ENCODE measurements around the gene HDAC8.
"Not testable (repeated sequence)": the region's sequence is repeated elsewhere in the genome, so short reads cannot be mapped to it uniquely, and the experiment has no call there.

The HDAC8 gene

DNA sequence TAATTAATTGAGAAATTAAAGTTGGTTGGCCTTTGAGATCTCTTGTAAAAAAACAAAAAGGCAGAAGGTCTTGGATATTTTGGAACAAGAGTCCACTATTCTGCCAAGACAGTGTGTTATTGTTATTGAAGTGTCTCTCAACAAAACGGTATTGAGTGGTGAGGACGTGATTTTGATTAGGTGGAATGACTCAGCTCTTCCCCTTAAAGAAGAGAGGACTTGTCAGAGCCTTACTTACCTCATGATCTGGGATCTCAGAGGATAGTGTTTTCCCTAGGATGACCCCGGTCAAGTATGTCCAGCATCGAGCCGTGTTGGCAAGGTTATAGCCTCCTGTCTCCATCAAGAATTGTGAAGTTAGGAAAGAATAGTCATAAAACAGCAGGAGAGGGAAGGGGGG lies 110.9 kb downstream of the HDAC8 start:
- DNase-seq (ENCODE audit: low spot score in 2 of 2) (no peak), ATAC-seq (ENCODE audit: low read depth) (no peak)
- Mint-ChIP-seq H3K36me3 (peaks cover 14% of the 10 kb centered on the region), H3K4me3 (no peak overlapping the region), H3K9me3 (no peaks in the 10 kb centered on the region), H3K27me3 (no peaks in the 10 kb centered on the region), H3K4me1 (no peaks in the 10 kb centered on the region), H3K27ac (no peak overlapping the region)

DNA sequence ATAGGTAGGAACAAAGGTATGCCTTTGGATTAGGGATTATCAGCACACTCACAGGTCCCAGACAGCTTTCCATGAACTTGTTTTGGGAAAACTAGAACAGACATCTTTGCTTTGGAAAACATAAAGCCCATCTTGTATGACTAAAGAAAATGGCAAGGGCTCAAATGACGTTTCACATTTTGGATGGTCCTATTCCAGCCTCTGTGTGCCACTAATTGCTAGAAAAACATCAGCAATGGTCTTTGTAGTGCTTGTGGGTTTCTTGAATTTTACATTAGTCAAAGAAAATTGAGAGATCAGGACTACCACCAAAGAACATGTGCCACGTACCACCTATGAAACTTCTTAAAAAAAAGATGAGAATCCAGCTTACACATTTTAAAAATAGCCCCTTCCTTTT lies 111.4 kb downstream of the HDAC8 start:
- no peak overlapping the region for H3K27ac Mint-ChIP-seq
- no peak for ATAC-seq (ENCODE audit: low read depth)
- peaks cover 16% of the 10 kb centered on the region for H3K36me3 Mint-ChIP-seq
- H3K4me3 Mint-ChIP-seq: no peak overlapping the region
- H3K27me3 Mint-ChIP-seq: no peaks in the 10 kb centered on the region
- no peaks in the 10 kb centered on the region for H3K4me1 Mint-ChIP-seq
- no peaks in the 10 kb centered on the region for H3K9me3 Mint-ChIP-seq
- no peak for DNase-seq (ENCODE audit: low spot score in 2 of 2)

- Mint-ChIP-seq H3K27me3 (no peaks in the 10 kb centered on the region), H3K4me3 (no peak overlapping the region), H3K27ac (no peak overlapping the region), H3K36me3 (peaks cover 16% of the 10 kb centered on the region), H3K4me1 (no peaks in the 10 kb centered on the region), H3K9me3 (no peaks in the 10 kb centered on the region)
- DNase-seq (ENCODE audit: low spot score in 2 of 2): no peak
- no peak for ATAC-seq (ENCODE audit: low read depth)
These were observed 111.9 kb downstream of the HDAC8 start for GRCh38 chrX:72460715-72461114.

DNA sequence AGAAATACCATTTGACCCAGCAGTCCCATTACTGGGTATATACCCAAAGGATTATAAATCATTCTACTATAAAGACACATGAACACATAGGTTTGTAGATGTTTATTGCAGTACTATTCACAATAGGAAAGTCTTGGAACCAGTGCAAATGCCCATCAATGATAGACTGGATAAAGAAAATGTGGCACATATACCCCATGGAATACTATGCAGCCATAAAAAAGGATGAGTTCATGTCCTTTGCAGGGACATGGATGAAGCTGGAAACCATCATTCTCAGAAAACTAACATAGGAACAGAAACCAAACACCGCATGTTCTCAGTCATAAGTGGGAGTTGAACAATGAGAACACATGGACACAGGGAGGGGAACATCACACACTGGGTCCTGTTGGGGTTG lies 123.6 kb downstream of the HDAC8 start:
- ATAC-seq (ENCODE audit: low read depth); H3K27ac Mint-ChIP-seq; DNase-seq (ENCODE audit: low spot score in 2 of 2); H3K27me3 Mint-ChIP-seq; H3K4me1 Mint-ChIP-seq; H3K9me3 Mint-ChIP-seq; H3K4me3 Mint-ChIP-seq: not testable (repeated sequence)
- peaks cover 28% of the 10 kb centered on the region for H3K36me3 Mint-ChIP-seq

- H3K36me3 Mint-ChIP-seq: peaks cover 40% of the 10 kb centered on the region
- H3K4me1 Mint-ChIP-seq; DNase-seq (ENCODE audit: low spot score in 2 of 2); H3K4me3 Mint-ChIP-seq; H3K27ac Mint-ChIP-seq; H3K27me3 Mint-ChIP-seq; ATAC-seq (ENCODE audit: low read depth); H3K9me3 Mint-ChIP-seq: not testable (repeated sequence)
These were observed 131.9 kb downstream of the HDAC8 start for GRCh38 chrX:72440764-72441163.

- no peak for DNase-seq (ENCODE audit: low spot score in 2 of 2)
- no peak overlapping the region for H3K27ac Mint-ChIP-seq
These were observed 136.6 kb downstream of the HDAC8 start for GRCh38 chrX:72436010-72436409.

GRCh38 chrX:72430405-72430968 lies 142.2 kb downstream of the HDAC8 start:
- Mint-ChIP-seq H3K9me3 (peaks cover 2% of the 10 kb centered on the region), H3K27me3 (no peaks in the 10 kb centered on the region), H3K36me3 (peaks cover 30% of the 10 kb centered on the region), H3K4me1 (no peaks in the 10 kb centered on the region), H3K4me3 (no peak overlapping the region), H3K27ac (no peak overlapping the region)
- no peak for DNase-seq (ENCODE audit: low spot score in 2 of 2)
- ATAC-seq (ENCODE audit: low read depth): no peak

More at GRCh38 chrX:72436010-72436409, 136.6 kb downstream of the HDAC8 start:
- Mint-ChIP-seq H3K36me3 (peaks cover 49% of the 10 kb centered on the region), H3K4me1 (peaks cover 2% of the 10 kb centered on the region), H3K27me3 (no peaks in the 10 kb centered on the region), H3K4me3 (no peak overlapping the region), H3K9me3 (peaks cover 6% of the 10 kb centered on the region)
- no peak for ATAC-seq (ENCODE audit: low read depth)

DNA sequence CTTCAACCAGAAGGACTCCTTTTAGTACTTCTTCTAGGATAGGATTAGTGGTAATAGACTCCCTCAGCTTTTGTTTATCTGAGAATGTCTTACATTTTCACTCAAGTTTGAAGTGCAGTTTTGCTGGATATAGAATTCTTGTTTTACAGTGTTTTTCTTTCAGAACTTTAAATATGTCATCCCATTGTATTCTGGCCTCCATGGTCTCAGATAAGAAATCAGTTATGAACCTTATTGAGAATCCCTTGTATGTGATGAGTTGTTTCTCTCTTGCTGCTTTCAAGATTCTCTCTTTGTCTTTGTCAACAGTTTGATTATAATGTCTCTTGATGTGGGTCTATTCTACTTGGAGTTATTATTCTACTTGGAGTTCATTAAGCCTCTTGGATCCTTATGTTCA lies 150.8 kb downstream of the HDAC8 start:
- no peaks in the 10 kb centered on the region for H3K4me1 Mint-ChIP-seq
- peaks cover 16% of the 10 kb centered on the region for H3K9me3 Mint-ChIP-seq
- H3K27ac Mint-ChIP-seq: no peak overlapping the region
- H3K4me3 Mint-ChIP-seq: no peak overlapping the region
- H3K36me3 Mint-ChIP-seq: peaks cover 18% of the 10 kb centered on the region
- no peak for ATAC-seq (ENCODE audit: low read depth)
- no peaks in the 10 kb centered on the region for H3K27me3 Mint-ChIP-seq
- DNase-seq (ENCODE audit: low spot score in 2 of 2): no peak

DNA sequence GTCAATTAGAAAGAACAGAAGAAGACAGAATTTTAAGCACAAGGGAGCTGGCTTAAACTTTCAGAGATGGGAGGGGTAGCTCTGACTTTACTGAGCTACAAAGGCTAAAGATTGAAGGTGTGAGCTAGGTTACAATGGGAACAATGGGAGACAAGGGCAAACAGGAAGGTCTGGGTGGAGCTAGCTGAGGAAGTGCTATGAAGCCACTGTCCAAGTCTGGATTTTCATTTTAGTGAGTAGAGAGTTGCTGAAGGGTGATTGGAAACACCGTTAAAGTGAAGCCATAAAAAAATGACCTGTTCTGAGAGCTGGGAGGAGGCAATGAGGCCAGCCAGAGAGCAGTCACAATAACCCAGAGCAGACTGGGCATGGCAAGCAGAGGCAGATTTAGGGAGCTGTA lies 162.7 kb downstream of the HDAC8 start:
- peaks cover 6% of the 10 kb centered on the region for H3K9me3 Mint-ChIP-seq
- H3K27ac Mint-ChIP-seq: no peak overlapping the region
- H3K27me3 Mint-ChIP-seq: no peaks in the 10 kb centered on the region
- DNase-seq (ENCODE audit: low spot score in 2 of 2) (no peak), ATAC-seq (ENCODE audit: low read depth) (no peak)
- peaks cover 36% of the 10 kb centered on the region for H3K36me3 Mint-ChIP-seq
- no peaks in the 10 kb centered on the region for H3K4me1 Mint-ChIP-seq
- H3K4me3 Mint-ChIP-seq: no peak overlapping the region

GRCh38 chrX:72408885-72409284 lies 163.8 kb downstream of the HDAC8 start:
- Mint-ChIP-seq H3K27ac (no peak overlapping the region), H3K4me3 (no peak overlapping the region), H3K36me3 (peaks cover 32% of the 10 kb centered on the region), H3K27me3 (no peaks in the 10 kb centered on the region), H3K4me1 (no peaks in the 10 kb centered on the region), H3K9me3 (peaks cover 1% of the 10 kb centered on the region)
- ATAC-seq (ENCODE audit: low read depth): no peak
- DNase-seq (ENCODE audit: low spot score in 2 of 2): no peak

- H3K9me3 Mint-ChIP-seq; DNase-seq (ENCODE audit: low spot score in 2 of 2); H3K27ac Mint-ChIP-seq; H3K27me3 Mint-ChIP-seq; H3K4me3 Mint-ChIP-seq; H3K4me1 Mint-ChIP-seq; ATAC-seq (ENCODE audit: low read depth): not testable (repeated sequence)
- peaks cover 30% of the 10 kb centered on the region for H3K36me3 Mint-ChIP-seq
These were observed 167.5 kb downstream of the HDAC8 start for GRCh38 chrX:72405136-72405535.

GRCh38 chrX:72402614-72403013 lies 170.0 kb downstream of the HDAC8 start:
- Mint-ChIP-seq H3K4me3 (no peak overlapping the region), H3K9me3 (peaks cover 1% of the 10 kb centered on the region), H3K27me3 (no peaks in the 10 kb centered on the region), H3K4me1 (no peaks in the 10 kb centered on the region), H3K27ac (no peak overlapping the region), H3K36me3 (peaks cover 22% of the 10 kb centered on the region)
- ATAC-seq (ENCODE audit: low read depth) (no peak), DNase-seq (ENCODE audit: low spot score in 2 of 2) (no peak)

- Mint-ChIP-seq H3K4me1 (no peaks in the 10 kb centered on the region), H3K36me3 (peaks cover 11% of the 10 kb centered on the region), H3K27me3 (no peaks in the 10 kb centered on the region), H3K4me3 (no peak overlapping the region), H3K27ac (no peak overlapping the region), H3K9me3 (no peaks in the 10 kb centered on the region)
- DNase-seq (ENCODE audit: low spot score in 2 of 2): no peak
- no peak for ATAC-seq (ENCODE audit: low read depth)
These were observed 172.8 kb downstream of the HDAC8 start for GRCh38 chrX:72399816-72400215.

DNA sequence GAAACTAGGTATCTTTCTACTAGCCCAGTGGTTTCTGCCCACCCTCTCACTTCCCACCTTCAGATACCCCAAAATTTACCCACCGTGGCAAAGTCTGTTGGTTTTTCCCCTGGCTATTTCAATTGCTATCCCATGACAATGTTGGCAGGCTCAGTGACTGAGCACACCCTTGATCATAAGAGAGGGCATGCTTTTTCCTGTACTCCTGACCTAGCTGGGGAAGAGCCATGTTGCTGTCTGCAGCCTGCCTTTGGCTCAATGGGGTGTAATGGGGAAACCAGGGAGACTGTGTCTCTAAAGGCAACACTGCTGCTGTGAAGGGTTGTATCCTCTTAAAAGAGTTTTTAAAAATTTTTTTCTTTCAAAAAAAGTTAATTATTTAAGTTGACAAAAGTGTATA lies 176.5 kb downstream of the HDAC8 start:
- DNase-seq (ENCODE audit: low spot score in 2 of 2): no peak

GRCh38 chrX:72395237-72395636 lies 177.4 kb downstream of the HDAC8 start:
- no peak for DNase-seq (ENCODE audit: low spot score in 2 of 2)
- H3K9me3 Mint-ChIP-seq: no peaks in the 10 kb centered on the region

More for the DNA sequence above, 176.5 kb downstream of the HDAC8 start:
- Mint-ChIP-seq H3K4me3 (no peak overlapping the region), H3K27me3 (no peaks in the 10 kb centered on the region), H3K9me3 (no peaks in the 10 kb centered on the region), H3K36me3 (peaks cover 6% of the 10 kb centered on the region), H3K27ac (no peak overlapping the region), H3K4me1 (no peaks in the 10 kb centered on the region)
- ATAC-seq (ENCODE audit: low read depth): no peak

More at GRCh38 chrX:72395237-72395636, 177.4 kb downstream of the HDAC8 start:
- H3K4me1 Mint-ChIP-seq: no peaks in the 10 kb centered on the region
- no peak for ATAC-seq (ENCODE audit: low read depth)
- H3K4me3 Mint-ChIP-seq: no peak overlapping the region
- peaks cover 5% of the 10 kb centered on the region for H3K36me3 Mint-ChIP-seq
- no peak overlapping the region for H3K27ac Mint-ChIP-seq
- no peaks in the 10 kb centered on the region for H3K27me3 Mint-ChIP-seq
